ENCODE results near the gene RXFP3.
A peak's percentile ranks its signal among the peaks of the same experiment; 100 is the strongest.

RXFP3 gene

GRCh38 chr5:33934176-33934575 lies 2.0 kb upstream of the RXFP3 start:
- in situ Hi-C loops (cut with MboI; ENCODE audit: low pct_unique_long_range_greater_than_20kb, low sequenced_read_pairs, unreplicated experiment) = no loop called here
- no peak for TF ChIP-seq CTCF (IDR thresholded peaks at IDR 0.05; ENCODE audit: extremely low read depth, insufficient read depth, missing control alignments)
- no peak for DNase-seq (ENCODE audit: low spot score)

GRCh38 chr5:33936004-33936380 lies 194 bp upstream of the RXFP3 start:
- in situ Hi-C loops (cut with MboI; ENCODE audit: low pct_unique_long_range_greater_than_20kb, low sequenced_read_pairs, unreplicated experiment) = no loop called here
- TF ChIP-seq CTCF (IDR thresholded peaks at IDR 0.05; ENCODE audit: extremely low read depth, insufficient read depth, missing control alignments) = no peak
- DNase-seq (ENCODE audit: low spot score) = peak; percentile 83

GRCh38 chr5:33937017-33937706 lies 976 bp downstream of the RXFP3 start:
- DNase-seq (ENCODE audit: low spot score) = peak; percentile 27
- in situ Hi-C loops (cut with MboI; ENCODE audit: low pct_unique_long_range_greater_than_20kb, low sequenced_read_pairs, unreplicated experiment) = no loop called here
- no peak for TF ChIP-seq CTCF (IDR thresholded peaks at IDR 0.05; ENCODE audit: extremely low read depth, insufficient read depth, missing control alignments)

GRCh38 chr5:33937707-33938506 lies 1.7 kb downstream of the RXFP3 start:
- in situ Hi-C loops (cut with MboI; ENCODE audit: low pct_unique_long_range_greater_than_20kb, low sequenced_read_pairs, unreplicated experiment) = no loop called here
- no peak for DNase-seq (ENCODE audit: low spot score)
- no peak for TF ChIP-seq CTCF (IDR thresholded peaks at IDR 0.05; ENCODE audit: extremely low read depth, insufficient read depth, missing control alignments)

- no peak for TF ChIP-seq CTCF (IDR thresholded peaks at IDR 0.05; ENCODE audit: extremely low read depth, insufficient read depth, missing control alignments)
- no peak for DNase-seq (ENCODE audit: low spot score)
- in situ Hi-C loops (cut with MboI; ENCODE audit: low pct_unique_long_range_greater_than_20kb, low sequenced_read_pairs, unreplicated experiment) = no loop called here
Measured at GRCh38 chr5:33938507-33938796, 2.3 kb downstream of the RXFP3 start.

- DNase-seq (ENCODE audit: low spot score) = no peak
- TF ChIP-seq CTCF (IDR thresholded peaks at IDR 0.05; ENCODE audit: extremely low read depth, insufficient read depth, missing control alignments) = no peak
- in situ Hi-C loops (cut with MboI; ENCODE audit: low pct_unique_long_range_greater_than_20kb, low sequenced_read_pairs, unreplicated experiment) = no loop called here
Measured at GRCh38 chr5:33938881-33939280, 2.7 kb downstream of the RXFP3 start.
